ES-I3 (cell line): ENCODE measurements around the gene HAP1.

ENCODE experiments used
- H3K36me3 ChIP-seq: 2 replicates; pipeline ENCODE4 v1.6.1; 2013; ENCODE audit warnings: mild to moderate bottlenecking, low read length, control low read depth, moderate library complexity; ENCODE audit not compliant: insufficient read depth
- H3K4me1 ChIP-seq: 2 replicates; pipeline ENCODE4 v1.6.1; 2013; ENCODE audit warnings: mild to moderate bottlenecking, control low read depth, low read length; ENCODE audit not compliant: insufficient read depth
- H3K9ac ChIP-seq: 2 replicates; pipeline ENCODE4 v1.6.1; 2013; ENCODE audit warnings: low read depth, mild to moderate bottlenecking, low read length, moderate library complexity
- H3K9me3 ChIP-seq: 2 replicates; pipeline ENCODE4 v1.6.1; 2013; ENCODE audit warnings: mild to moderate bottlenecking, low read length, moderate library complexity; ENCODE audit not compliant: control insufficient read depth, insufficient read depth

Gene HAP1

GRCh38 chr17:41771389-41772206 lies 37.2 kb upstream of the HAP1 start:
- Histone ChIP-seq H3K9ac (no peak overlapping the region), H3K9me3 (no peaks in the 10 kb centered on the region), H3K4me1 (peaks cover 24% of the 10 kb centered on the region), H3K36me3 (peaks cover 3% of the 10 kb centered on the region; the same call in 1 of the 2 replicates)

DNA sequence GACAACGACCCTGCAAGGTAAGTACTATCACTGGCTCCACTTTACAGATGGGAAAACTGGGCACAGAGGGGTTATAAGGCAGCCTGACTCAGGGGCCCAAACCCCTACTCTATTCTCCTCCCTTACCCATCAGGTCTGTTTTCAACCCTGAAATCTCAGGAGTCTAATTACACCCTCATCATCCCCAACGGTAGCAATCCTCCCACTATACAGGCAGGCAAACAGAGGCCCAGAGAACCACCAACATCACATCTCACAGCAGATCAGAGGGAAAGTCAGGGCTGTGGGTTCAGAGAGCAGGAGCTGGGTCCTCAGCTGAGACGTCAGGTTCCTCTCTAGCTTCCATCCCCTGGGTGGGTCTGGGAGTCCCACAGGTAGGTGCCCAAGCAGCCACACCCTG lies 35.5 kb upstream of the HAP1 start:
- Histone ChIP-seq H3K9me3 (no peaks in the 10 kb centered on the region), H3K9ac (no peak overlapping the region), H3K4me1 (peaks cover 13% of the 10 kb centered on the region), H3K36me3 (peaks cover 9% of the 10 kb centered on the region; the same call in 1 of the 2 replicates)

DNA sequence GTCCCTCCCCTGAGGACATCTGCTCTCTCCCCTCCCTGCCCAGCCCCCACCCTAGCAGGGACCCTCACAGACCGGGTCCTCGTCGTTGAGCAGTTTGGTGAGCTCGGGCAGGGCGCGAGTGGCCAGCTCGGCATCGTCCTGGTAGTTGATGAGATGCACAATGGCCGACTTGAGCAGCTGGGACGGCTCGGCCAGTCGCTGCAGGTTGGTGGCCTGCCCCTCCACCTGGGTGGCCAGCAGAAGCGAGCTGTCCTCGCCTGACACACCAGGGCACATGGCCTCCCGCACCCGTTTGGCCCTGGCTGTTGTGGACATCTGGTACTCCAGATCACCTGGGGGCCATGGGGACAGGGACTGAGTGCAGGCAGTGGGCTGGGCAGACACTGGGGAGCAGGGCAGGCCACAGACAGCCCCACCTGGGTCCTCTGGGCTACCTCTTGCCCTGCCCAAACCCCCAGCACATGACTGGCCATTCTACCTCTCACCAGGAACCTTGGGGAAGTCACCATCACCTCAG lies 35.0 kb upstream of the HAP1 start:
- Histone ChIP-seq H3K36me3 (peaks cover 9% of the 10 kb centered on the region; the same call in 1 of the 2 replicates), H3K4me1 (peaks cover 13% of the 10 kb centered on the region), H3K9me3 (no peaks in the 10 kb centered on the region), H3K9ac (no peak overlapping the region)

GRCh38 chr17:41768682-41769288 lies 34.3 kb upstream of the HAP1 start:
- no peak overlapping the region for H3K9ac ChIP-seq
- peaks cover 9% of the 10 kb centered on the region; the same call in 1 of the 2 replicates for H3K36me3 ChIP-seq
- H3K9me3 ChIP-seq = no peaks in the 10 kb centered on the region
- H3K4me1 ChIP-seq = peaks cover 11% of the 10 kb centered on the region

GRCh38 chr17:41767324-41768042 lies 33.0 kb upstream of the HAP1 start:
- H3K9me3 ChIP-seq = no peaks in the 10 kb centered on the region
- H3K36me3 ChIP-seq = peaks cover 9% of the 10 kb centered on the region; the same call in 1 of the 2 replicates
- H3K9ac ChIP-seq = no peak overlapping the region
- H3K4me1 ChIP-seq = peaks cover 2% of the 10 kb centered on the region

GRCh38 chr17:41766135-41766534 lies 31.7 kb upstream of the HAP1 start:
- Histone ChIP-seq H3K9ac (no peak overlapping the region), H3K9me3 (no peaks in the 10 kb centered on the region), H3K4me1 (no peaks in the 10 kb centered on the region), H3K36me3 (peaks cover 9% of the 10 kb centered on the region; the same call in 1 of the 2 replicates)

DNA sequence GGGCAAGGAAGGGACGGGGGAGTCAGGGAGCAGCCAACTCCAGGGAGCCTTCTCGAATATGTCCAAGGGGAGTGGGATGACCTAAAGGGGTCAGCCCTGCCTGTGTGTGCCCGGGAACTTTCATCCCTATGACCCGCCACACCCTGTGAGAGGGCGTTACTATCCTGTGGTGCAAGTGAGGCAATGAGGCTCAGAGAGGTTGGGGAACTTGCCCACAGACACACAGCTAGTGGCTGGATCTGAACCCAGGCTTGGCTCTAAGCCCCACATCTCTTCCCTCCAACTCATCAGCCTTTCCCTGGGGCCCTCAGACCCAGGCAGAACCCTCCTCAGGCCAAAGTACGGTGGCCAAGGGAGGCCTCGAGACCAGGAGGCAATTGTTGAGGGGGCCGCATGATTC lies 28.9 kb upstream of the HAP1 start:
- no peaks in the 10 kb centered on the region for H3K4me1 ChIP-seq
- H3K36me3 ChIP-seq = peaks cover 17% of the 10 kb centered on the region
- H3K9ac ChIP-seq = no peak overlapping the region
- no peaks in the 10 kb centered on the region for H3K9me3 ChIP-seq

DNA sequence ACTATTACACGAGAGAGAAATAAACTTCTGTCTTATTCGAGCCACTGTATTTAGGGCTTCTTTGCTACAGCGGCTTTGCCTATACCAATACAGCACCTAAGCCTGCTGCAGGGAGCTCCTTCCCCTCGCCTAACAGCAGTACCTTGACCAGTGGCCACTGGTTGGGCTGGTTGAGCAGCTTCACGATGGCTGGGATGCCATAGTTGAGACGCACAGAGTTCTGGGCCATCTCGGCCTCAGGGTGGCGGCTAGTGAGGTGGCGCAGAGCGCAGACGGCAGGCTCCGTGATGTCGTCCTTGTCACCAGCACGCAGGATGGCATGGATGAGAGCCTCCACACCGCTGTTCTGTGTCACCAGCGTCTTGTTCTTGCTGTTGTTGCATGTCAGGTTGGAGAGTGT lies 28.4 kb upstream of the HAP1 start:
- Histone ChIP-seq H3K9me3 (no peaks in the 10 kb centered on the region), H3K9ac (no peak overlapping the region), H3K4me1 (no peaks in the 10 kb centered on the region), H3K36me3 (peaks cover 17% of the 10 kb centered on the region)

DNA sequence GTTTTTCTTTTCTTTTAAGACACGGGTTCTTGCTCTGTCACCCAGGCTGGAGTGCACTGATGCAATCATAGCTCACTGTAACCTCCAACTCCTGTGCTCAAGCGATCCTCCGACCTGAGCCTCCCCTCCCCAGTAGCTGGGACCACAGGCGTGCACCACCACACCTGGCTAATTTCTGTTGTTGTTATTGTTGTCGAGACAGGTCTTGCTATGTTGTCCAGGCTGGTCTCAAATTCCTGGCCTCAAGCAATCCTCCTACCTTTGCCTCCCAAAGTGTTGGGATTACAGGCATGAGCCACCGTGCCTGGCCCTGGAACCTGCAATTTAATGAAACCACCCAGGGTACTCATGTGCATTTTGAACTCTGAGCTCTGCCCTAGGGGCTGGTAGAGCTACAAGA lies 27.9 kb upstream of the HAP1 start:
- H3K9me3 ChIP-seq = no peaks in the 10 kb centered on the region
- H3K4me1 ChIP-seq = no peaks in the 10 kb centered on the region
- H3K36me3 ChIP-seq = peaks cover 20% of the 10 kb centered on the region
- no peak overlapping the region for H3K9ac ChIP-seq

DNA sequence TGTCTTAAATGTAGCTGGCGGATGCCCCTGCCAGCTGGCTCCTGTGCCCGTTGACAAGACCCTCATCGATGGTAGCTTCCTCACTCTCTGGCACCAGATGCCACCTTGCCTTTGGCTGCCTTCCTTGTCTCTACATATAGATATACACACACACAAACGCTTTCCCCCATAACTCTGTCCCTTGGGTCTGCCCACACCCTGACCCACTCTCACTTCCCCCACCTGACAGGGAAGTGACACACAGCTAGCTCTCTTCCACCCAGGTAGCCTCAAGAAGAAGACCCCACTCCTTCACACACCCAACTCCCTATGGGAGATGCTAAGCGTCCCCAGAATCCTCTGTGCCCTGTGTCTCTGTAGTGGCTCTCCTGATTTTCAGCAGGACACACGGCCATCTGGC lies 26.4 kb upstream of the HAP1 start:
- no peaks in the 10 kb centered on the region for H3K9me3 ChIP-seq
- H3K36me3 ChIP-seq = peaks cover 19% of the 10 kb centered on the region
- H3K9ac ChIP-seq = no peak overlapping the region
- no peaks in the 10 kb centered on the region for H3K4me1 ChIP-seq

GRCh38 chr17:41758601-41759000 lies 24.2 kb upstream of the HAP1 start:
- peaks cover 15% of the 10 kb centered on the region for H3K36me3 ChIP-seq
- H3K9ac ChIP-seq = no peak overlapping the region
- H3K4me1 ChIP-seq = no peaks in the 10 kb centered on the region
- no peaks in the 10 kb centered on the region for H3K9me3 ChIP-seq

- Histone ChIP-seq H3K9me3 (no peaks in the 10 kb centered on the region), H3K36me3 (peaks cover 8% of the 10 kb centered on the region), H3K9ac (no peak overlapping the region), H3K4me1 (no peaks in the 10 kb centered on the region)
Measured at GRCh38 chr17:41754066-41754465, 19.6 kb upstream of the HAP1 start.

DNA sequence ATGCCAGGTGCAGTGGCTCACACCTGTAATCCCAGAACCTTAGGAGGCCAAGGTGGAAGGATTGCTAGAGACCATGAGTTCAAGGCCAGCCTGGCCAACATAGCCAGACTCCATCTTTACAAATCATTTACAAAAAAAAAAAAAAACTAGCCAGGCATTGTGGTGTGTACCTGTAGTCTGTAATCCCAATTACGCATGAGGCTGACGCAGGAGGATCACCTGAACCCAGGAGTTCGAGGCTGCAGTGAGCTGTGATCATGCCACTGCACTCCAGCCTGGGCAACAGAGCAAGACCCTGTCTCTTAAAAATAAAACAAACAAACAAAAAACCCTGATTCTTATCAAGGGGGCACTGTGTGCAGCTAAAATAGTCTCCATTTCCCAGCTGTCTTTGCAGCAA lies 16.8 kb upstream of the HAP1 start:
- Histone ChIP-seq H3K4me1 (no peaks in the 10 kb centered on the region), H3K9me3 (no peaks in the 10 kb centered on the region), H3K36me3 (no peaks in the 10 kb centered on the region), H3K9ac (no peak overlapping the region)

DNA sequence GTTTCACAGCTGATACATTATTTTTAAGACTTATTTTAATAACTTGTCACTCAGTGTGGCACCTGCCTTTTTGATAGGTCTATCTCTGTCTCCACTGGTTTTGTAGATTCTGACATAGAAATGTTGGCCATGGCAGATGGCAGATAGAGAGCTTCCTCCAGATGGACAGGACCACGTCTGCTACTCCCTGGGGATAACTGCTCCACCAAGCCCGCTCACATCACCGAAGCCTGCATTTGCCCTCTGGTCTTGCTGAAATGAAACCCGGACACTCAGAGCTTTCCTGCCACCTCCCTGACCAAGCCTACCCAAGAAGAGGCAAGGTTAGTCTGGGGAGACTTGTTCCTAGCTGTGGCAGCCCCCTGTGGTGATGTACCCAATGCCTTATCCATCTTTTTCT lies 16.4 kb upstream of the HAP1 start:
- no peaks in the 10 kb centered on the region for H3K36me3 ChIP-seq
- H3K4me1 ChIP-seq = no peaks in the 10 kb centered on the region
- H3K9me3 ChIP-seq = no peaks in the 10 kb centered on the region

More for the DNA sequence above, 16.4 kb upstream of the HAP1 start:
- no peak overlapping the region for H3K9ac ChIP-seq
